GM21390 (cell line): Measurements from ENCODE around the gene CDT1.
"Not testable (repeated sequence)": the region's sequence is repeated elsewhere in the genome, so short reads cannot be mapped to it uniquely, and the experiment has no call there.

Experiments used
- ATAC-seq: cut with Tn5 transposase; IDR thresholded peaks from one replicate; pipeline ENCODE4 v1.9.1; 2021; ENCODE audit not compliant: unreplicated experiment

The CDT1 gene

DNA sequence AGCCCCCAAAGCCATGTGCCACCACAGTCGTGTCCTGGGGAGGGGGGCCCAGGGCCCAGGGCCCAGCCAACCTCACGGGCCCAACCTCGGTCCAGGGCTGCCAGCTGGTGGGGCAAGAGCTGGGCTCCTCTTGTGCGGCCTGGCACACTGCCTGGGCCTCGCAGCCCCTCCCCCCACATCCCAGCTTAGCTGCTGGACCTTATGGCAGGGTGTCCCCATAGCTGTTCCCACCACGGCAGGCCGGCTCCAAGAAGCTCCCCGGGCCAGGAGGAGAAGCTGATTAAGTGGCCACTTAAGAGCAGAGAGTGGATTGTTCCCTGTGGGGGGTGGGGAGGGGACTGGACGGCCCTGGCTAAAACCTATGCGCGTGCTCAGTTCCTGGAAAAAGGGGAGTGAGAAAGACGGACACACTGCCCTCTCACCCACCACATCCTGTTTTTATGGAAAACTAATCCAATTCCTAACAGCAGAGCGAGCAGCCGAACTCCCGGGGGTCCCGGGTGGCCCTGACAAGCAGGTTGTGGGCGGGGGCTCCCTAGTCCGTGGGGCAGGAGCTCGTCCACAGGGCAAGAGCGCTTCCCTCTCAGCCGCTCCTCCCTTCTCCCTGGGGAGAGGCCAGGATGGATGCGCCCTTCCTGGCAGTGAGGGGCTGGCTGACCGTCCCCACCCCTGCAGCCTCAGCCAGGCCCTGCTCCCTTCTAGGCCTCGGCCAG, 35.4 kb upstream of the CDT1 start:
- no peak for ATAC-seq

DNA sequence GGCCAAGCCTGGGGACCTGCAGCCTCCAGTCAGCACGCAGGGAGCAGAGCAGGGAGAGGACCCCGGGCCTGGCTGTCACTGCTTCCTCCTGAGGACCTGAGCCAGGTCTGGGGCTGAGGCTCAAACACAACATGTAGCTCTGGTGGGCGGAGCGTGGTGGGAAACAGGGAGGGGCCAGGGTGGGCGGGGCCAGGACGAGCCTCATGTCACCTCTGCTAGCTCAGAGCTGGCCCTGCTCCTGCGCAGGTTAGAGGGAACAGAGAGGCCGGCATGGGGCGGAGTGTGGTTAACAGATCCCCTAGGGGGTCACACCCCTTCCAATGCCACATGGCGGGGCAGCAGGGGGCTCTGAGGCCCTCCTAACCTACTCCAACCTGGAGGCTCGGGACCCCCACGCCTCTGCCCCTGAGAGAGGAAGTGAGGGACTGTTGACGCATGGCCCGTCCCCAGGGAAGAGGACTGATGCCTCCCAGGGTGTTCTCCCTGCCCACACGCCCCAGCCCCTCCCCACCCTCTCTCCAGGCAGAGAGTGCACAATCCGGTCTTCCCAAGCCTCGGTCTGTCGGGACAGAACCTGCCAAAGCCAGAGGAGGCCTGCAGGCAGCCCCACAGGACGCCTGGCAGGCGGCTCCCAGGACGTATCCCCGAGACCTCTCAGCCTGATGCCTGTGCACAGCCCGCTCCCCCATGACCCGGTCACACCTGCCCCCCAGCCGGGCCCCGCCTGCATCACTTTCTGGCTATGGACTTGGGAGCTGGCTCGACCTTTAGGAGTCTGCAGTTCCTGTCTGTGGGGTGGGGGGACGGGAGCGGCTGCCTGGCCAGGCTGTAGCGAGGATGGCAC, 33.8 kb upstream of the CDT1 start:
- ATAC-seq: no peak

DNA sequence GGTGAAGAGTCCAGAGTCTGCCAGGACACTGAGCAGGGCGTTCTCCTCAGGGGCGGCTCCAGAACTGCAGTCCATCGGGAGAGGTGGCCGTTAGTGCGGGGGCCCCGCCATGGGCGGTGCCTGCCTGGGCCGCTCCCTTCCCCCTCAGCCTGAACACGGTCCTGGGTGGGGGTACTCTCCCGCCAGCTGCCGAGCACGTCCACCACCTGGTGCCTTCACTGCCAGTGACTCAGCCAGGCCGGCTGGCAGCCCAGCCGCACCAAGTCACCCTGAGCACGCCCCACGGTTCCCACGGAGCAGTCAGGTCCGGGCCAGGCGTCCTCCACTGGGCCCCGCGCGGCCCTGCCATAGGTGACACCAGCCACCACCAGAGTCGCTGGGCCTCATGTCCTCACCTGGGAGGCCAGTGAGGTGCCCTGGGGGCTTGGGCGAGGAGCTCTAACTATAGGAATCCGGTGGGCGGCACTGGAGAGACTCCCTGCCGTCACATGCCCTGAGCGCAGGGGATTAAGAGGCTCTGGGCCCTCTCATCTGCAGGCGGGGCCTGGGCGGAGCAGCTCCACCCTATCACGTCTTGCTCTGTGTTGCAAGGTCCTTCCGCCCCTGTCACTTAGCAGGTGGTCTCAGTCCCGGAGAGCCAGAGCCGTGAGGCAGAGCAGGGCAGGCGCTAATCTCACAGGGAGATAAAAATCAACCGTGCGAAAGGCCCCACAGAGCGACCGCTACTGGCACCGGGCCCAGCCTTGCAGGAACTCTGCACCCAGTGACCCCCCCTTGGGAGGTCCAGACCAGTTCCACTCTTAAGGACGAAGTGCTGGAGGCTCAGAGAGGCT, 32.9 kb upstream of the CDT1 start:
- ATAC-seq: no peak

DNA sequence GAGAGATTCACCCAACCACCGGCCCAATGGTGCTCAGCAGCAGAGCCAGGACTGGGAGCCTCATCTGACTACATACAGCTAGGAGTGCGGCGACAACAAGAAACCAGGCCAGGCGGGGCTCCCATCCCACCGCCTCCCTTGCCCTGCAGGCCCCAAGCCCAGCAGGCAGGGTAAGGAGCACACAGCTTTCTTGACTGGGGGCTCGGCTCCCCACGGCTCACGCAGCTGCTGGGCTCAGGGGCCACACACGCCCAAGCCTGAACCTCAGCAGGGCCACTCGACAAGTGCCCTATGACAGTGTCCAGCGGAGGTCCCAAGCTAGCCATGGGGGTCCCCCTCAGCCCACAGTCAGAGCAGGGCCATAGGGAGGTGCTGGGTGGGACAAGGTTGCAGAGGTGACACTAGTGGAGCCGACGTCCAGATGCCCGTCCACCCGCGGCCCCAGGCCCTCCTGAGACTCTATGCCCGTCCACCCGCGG, 32.3 kb upstream of the CDT1 start:
- no peak for ATAC-seq

DNA sequence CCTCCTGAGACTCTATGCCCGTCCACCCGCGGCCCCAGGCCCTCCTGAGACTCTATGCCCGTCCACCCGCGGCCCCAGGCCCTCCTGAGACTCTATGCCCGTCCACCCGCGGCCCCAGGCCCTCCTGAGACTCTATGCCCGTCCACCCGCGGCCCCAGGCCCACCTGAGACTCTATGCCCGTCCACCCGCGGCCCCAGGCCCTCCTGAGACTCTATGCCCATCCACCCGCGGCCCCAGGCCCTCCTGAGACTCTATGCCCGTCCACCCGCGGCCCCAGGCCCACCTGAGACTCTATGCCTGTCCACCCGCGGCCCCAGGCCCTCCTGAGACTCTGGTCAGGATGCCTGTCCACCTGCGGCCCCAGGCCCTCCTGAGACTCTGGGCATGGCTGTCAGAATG, 31.8 kb upstream of the CDT1 start:
- ATAC-seq: not testable (repeated sequence)

DNA sequence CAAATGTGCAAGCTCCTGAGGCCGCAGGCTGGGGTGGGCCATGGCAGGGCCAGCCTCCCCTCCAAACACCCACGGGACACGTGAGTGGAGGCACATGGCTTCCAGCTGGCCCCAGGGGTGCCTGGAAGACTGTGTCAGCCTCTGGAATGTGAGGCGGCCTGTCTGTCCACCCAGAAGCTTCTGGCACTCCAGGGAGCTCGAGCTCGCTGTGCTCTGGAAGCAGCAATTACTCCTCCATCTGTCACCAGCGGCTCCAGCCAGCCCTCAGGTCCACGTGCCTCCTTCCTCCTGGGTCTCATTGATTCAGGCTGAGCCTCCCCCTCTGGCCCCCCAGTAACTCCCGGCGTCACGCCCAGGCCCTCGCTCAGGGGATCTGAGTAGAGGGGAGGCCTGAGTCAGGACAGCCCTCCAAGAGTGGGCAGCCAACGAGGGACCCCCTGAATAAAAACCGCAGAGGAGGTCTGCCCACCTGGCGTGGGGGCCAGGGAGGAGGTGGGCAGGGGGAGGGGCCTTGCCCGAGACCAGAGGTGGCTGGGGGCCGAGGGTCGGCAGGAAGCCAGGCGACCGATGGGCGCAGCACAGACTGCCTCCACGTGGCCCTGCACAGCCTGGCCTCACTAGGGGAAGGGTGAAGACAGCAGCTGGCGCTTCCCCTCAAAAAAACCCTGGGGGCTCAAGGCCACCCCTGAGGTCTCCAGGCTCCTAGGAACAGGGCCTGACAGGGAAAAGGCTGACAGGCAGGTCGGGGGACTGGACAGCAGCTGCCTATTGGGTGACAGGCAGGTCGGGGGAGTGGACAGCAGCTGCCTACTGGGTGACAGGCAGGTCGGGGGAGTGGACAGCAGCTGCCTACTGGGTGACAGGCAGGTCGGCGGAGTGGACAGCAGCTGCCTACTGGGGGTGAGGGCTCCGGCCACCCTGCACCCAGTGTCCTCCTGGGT, 30.4 kb upstream of the CDT1 start:
- ATAC-seq: no peak

DNA sequence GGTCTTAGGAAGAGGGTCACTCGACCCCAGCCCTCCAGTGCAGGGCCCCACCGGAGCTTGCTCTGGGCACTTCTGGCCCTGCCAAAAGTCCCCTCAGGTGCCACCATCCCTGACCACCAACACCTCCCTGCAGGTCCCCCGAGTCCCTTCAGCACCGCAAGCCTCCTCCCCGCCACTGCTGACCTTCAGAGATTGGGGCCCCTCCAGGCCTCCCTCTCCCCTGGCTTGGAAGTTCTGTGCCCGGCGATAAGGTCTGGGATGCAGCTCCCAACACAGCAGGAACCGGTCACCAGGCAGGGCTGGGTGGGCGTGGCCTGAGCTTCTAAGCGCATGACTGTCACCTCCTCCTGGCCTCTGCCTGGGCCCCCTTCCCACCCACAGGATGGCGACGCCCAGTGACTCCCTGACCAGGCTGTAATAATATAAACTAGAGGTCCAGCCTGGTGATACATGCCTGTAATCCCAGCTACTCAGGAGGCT, 29.7 kb upstream of the CDT1 start:
- no peak for ATAC-seq

DNA sequence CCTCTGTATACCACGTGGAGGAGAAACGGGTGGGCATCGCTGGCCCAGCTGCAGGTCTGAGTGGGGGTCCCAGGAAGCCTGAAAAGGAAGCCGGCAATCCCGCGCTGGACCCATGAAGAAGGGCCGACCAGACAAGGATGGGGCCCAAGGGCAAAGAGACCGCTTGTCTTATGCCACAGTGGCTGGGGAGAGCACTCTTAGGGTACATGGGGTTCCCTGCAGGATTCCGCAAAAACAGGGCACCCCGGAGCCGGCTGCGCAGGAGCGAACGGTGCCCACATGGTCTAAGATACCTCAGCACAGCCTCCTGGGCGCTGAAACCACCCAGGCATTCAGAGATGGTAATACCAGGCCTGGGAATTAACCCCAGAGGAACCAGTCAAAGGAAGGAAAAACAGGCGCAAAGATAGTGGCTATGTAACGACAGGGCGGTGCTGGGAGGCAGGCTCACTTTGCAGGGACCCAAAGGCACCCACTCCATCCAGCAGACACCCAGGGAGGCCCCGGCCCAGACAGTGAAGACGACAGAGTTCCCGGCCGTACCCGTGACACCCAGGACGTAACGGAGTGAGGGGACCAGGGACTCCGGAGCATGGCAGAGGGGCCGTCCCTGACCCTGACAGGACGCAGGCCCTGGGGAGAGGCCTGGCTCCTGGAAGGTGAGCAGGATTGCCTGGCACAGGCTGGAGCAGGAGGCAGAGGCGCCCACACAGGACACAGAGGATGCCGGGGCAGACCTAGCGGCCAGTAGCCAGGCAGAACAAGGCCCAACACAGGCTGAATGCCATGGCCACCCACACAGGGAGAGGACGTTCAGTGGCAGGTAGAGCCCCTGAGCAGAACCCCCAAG, 28.8 kb upstream of the CDT1 start:
- ATAC-seq: no peak

DNA sequence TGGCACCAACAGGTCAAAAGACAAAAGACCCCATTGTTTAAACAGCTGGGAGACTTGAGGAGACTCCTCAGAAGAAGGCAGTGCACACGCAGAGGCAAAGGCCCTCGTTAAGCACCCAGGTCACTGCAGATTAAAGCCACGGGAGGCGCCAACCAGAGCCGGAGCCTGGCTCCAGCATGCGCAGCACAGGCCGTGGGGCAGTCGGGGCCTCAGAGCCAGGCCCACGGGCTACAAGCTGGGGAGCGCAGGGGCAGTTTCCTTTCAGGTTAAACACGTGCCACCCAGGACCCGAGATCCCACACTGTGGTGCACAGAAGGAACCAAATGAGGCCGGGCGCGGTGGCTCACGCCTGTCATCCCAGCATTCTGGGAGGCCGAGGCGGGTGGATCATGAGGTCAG, 27.8 kb upstream of the CDT1 start:
- ATAC-seq: no peak

DNA sequence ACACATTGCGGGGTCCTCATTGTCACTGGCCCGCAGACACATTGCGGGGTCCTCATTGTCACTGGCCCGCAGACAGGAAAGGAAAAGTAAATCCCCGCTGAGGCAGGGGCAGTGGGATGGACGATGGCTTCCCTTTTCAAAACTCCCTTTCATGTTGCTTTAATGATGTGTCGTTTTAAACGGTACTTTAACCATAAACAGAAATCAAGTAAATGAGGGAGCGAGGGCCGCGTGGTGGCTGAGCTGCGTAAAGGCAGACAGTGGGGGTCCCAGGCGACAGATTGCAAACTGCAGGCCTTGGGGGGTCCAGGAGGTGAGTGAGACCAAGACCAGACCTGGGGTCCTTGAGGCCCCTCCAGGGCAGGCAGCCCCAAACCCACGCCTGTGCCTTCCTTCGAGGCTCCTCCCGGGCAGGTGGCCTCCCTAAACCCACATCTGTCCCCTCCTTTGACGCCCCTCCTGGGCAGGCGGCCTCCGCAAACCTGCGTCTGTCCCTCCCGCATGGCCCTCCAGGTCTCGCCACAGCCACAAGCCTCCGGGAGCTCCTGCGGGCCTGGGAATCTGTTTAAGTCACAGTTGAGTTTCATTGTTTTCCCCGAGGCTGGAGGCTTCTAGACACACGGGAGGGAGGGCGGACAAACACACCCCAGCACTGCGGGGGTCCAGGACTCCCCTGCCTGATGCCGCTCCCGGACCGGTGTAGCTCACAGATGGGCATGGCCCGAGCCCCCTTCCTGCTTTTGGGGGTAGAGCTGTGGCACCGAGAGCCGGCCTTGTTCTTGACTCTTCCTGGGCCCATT, 25.9 kb upstream of the CDT1 start:
- no peak for ATAC-seq

DNA sequence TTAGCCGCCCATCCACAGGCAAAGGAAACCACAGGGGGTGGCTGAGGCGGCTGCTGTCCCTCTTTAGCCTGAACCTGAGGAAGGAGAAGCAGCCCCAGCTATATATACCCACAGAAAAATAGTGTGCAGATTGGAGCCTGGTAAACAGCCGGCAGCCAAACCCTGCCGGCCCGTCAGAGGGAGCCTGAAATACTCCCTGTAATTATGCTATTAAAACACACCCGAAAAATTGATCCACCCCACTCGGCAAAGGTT, 25.4 kb upstream of the CDT1 start:
- ATAC-seq: no peak

DNA sequence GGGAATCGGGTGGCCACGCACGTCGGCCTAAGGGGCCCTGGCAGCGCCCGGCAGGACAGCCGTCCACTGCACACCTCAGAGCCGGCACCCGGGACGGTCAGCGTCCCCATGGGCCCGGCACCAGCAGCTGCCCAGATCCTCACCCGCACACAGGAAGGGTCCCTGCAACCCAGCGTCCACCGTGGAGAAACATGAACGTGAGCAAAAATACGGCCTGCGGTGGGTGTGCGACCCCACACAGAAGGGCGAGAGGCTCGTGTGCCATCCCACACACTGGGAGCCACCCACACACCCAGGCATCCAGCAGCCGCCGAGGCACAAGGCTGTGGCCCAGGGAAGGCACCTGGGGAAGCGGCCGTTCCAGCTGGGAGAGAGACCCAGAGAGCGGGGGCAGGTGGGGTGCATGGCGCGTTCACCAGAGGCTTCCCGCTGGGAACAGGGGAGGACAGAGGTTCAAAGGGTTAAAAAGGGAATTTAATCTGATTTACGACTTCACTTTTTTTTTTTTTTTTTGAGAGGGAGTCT, 25.0 kb upstream of the CDT1 start:
- no peak for ATAC-seq

DNA sequence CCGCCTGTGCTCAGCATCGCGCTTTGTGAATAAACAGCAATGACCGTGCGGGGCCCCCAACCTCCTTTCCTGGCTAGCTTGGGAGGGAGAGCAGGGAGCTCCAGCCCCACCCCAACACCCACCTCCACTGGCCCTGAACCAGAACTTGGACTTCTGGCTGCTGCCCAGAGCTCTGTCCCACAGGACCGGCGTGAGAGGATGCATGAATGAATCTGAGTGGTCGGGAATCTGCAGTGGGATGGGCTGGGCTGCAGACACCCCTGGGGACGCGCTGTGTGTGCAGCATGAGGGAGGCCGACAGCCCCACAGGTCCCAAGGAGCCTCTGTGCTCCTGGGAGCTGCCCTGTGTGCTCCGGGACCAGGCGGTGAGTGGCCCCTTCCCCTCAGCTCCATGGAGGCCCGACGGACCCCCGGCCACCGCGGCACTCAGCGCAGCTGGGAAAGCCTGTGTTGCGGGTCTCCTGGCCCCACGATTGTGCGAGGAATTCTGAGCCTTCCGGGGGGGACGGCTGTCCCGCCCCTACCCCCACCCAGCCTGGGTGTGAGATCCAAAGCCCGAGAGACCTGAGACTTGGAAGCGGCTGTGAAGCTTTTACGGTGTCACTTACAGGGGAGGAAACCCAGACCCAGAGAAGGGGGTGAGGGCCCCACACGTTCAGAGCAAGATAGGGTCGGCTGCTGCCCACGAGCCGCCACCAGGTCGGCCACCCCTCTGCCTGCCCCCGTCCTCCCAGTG, 24.0 kb upstream of the CDT1 start:
- ATAC-seq: no peak

DNA sequence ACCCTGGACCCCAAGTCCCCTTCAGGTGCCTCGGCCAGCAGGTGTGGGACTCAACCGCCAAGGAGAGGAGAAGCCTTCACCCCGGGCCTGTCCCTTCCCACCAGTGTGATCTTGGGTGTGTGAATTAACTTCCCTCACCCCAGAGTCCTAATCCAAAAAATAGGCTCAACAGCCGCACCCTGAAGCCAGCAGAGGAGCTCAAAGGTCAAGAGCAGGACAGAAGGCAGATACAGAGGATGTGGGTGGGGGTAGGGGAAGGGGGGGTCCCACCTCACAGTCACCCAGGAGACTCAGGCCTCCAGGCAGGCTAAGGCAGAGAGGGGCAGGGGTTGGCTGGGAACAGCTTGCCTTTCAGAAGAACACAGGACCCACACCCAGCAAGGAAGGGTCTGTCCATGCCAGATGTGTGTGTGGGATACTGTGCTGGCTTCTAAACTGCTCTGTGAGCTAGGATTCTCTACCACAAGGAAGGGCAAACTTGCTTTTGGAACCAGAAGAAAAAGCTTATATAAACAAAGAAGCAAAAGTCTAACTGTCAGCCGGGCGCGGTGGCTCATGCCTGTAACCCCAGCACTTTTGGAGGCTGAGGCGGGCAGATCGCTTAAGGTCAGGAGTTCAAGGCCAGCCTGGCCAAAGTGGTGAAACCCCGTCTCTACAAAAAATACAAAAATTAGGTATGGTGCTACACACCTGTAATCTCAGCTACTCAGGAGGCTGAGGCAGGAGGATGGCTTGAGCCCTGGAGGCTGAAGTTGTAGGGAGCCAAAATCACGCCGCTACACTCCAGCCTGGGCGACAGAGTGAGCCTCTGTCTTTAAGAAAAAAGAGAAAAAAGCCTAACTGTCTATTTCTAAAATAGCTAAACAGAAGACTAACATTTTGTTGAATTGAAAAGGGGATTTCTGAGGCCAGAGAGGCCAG, 23.2 kb upstream of the CDT1 start:
- no peak for ATAC-seq

DNA sequence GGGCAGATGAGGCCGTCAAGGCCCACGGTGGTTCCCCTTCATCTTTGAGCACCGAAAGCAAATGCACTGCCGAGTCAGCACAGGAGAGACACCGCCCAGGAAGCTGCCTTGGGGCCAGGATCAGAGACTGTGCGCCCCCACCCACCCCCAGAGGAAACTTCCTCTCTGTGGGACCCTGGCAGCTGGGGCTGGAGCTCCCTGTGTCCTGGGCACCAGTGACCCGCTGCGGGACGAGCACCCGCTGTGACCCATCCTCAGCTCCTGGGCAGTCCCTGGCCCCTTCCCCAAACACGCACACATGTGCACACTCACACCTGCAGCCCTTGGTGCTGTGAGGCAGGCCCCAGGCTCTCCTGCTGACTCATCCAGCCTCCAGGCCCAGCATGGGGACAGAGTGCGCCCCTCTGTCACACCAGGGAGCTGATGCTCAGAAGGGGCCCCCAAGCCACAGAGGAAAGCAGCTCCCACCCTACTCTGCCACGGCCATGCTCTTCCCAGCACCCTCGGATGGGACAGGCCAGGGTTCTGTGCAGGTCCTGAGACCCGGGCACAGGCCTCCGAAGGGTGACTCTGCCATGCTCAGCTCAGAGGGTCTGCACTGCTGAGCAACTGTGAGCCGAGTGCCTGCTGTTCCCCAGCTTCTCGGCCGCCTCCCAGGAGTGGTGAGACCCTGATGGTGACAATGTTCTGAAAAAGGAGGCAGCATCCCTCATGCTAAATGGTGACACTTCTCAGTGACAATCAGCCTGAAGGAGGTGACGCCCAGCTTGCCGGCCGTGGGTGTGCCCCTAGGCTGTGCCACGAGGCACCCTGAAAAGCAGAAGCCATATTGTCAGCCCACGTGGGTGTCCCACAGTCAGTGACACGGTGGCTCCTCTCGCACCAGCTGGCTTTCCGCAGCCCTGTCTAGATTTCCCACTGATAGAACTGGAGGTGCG, 22.2 kb upstream of the CDT1 start:
- peak; percentile 35 for ATAC-seq
